GM10266 (cell line): ENCODE results near the gene RPH3AL.

Source experiments
- DNase-seq: peaks from one replicate; pipeline ENCODE4 v3.0.0; 2012; ENCODE audit errors: extremely low spot score
- CTCF ChIP-seq: IDR thresholded peaks from 2 replicates; pipeline ENCODE4 v1.5.1; 2012; ENCODE audit warnings: mild to moderate bottlenecking, low read depth; ENCODE audit not compliant: control insufficient read depth, insufficient read depth; ENCODE audit errors: missing control alignments

RPH3AL gene

GRCh38 chr17:325270-326009, 27.2 kb downstream of the RPH3AL start:
- TF ChIP-seq CTCF: no peak
- no peak for DNase-seq

DNA sequence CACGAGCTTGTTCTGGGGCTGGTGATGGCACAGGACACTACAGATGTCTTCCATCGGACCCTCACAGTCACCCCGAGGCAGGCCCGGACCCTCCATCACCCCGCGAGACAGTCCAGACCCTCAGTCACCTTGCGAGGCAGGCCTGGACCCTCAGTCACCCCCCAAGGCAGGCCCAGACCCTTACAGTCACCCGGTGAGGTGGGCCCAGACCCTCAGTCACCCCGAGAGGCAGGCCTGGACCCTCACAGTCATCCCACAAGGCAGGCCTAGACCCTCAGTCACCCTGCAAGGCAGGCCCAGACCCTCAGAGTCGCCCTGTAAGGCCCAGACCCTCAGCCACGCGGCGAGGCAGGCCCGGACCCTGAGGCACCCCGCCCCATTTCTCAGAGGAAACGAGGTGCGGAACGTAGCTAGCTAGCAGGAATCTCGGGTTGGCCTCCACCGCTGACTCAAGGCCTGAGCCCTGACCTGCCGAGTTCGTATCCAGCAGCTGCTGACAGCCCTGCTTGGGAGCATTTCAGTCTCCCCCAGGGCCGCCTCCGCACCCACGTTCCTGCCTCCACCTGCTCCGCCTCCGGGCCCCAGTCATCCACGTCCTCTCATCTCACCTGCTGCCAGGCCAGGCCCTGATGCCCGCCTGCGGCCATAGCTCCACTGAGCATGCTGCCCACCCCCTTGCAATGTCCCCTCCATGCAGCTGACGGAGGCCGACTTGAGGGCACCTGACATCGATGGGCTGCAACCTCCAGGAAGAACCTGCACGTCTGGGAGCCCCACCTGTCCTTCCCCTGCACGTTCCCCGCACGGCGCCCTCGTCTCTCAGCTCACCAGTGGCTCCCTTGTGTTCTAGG, 28.7 kb downstream of the RPH3AL start:
- no peak for TF ChIP-seq CTCF
- no peak for DNase-seq

DNA sequence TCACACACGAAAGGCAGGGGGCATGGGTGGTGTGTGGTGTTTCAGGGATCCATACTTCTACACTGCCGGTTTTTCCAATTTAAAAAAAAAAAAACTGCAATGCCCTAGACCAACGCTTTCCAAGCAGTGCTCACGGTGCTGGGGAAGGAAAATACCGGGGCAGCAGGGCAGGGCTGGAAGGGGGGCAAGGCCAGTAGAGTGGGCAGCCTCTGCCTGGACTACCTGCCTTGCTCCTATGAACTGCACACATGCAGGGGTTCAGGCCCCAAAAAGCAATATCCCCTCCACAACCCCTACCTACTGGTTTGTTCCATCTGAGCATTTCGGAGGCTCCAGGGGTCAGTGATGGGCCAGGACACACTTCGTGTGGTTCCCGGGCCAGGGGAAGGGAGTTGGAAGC, 29.4 kb downstream of the RPH3AL start:
- no peak for DNase-seq
- TF ChIP-seq CTCF: no peak

- DNase-seq: no peak
- no peak for TF ChIP-seq CTCF
Observed at GRCh38 chr17:322006-322780, 30.4 kb downstream of the RPH3AL start.

DNA sequence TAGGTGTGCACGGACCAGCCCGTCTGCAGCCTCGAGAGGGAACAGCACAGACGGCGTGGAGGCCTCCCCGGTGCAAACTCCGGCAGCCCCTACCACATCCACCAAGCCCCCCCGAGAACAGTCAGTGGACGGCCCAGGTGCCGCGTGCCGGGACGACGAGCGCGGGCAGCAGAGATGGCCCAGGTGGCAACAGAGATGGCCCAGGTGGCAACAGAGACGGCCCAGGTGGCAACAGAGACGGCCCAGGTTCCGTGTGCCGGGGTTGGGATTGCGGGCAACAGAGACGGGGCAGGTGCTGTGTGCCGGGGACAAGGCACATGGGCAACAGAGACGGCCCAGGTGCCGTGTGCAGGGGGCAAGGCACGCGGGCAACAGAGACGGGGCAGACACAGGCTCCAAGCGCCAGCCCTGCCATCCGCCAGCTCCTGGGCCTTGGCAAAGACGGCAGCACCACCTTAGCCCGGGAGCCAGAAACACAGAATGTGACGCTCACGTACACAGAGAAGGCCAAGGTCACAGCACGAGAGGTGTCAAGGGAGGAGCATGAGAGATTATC, 31.1 kb downstream of the RPH3AL start:
- DNase-seq: no peak
- no peak for TF ChIP-seq CTCF

DNA sequence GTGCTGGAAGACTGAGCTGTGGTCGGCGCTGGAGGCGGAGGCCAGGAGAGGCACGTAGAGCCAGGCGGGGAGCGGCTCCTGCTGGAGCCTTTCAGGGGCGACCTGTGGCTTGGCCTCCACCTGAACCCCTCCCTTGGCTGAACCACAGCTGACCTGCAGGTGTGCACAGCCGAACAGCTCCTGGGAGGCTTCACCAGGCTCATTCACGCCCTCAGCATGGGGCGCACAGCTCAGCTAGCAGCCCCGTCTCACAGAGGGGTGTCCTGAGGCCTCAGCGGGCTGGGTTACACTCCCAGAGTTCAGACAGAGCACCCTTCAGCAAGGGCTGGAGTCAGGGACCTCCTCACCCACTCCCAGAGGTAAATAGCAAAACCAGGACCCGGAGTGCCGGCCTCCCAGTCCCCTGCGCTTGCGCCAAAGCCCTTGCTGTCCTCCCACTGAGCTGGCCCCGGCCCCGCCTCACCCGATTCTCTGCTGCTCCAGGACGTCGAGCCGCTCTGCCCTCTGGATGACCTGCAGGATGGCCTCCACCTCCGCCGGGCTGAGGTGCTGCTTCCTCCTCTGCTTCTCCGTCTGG, 31.7 kb downstream of the RPH3AL start:
- DNase-seq: no peak
- TF ChIP-seq CTCF: no peak
